Measurements from ENCODE around the gene IFI44.

Gene IFI44

DNA sequence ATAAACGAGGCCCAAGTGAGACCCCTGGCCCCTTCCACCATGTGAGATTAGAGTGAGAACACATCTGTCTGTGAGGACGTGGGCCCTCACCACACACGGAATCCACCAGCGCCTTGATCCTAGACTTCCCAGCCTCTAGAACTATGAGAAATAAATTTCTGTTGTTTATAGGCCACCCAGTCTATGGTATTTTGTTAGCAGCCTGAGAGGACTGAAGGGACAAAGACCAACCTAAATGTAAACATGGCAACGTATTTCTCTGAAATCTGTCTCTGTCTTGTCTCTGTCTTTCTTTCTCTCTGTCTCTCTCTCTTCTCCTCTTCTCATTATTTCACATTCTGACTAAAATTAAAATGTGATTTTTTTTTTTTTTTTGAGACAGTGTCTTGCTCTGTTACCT lies 45.0 kb upstream of the IFI44 start:
- no peaks in the 10 kb centered on the region for H3K9me3 ChIP-seq (ENCODE audit: control insufficient read depth, insufficient read depth, low read depth, low read length)
- no peak overlapping the region for H3K4me3 ChIP-seq (ENCODE audit: low read depth, low read length)
- ChIA-PET CTCF (interaction anchor here (0.6 to 0.7 kb wide), 2 partner anchors 137 to 294 kb away, joined by 5 to 10 read pairs; no protein-coding TSS in a partner anchor), POLR2A (no interaction called here)
- no peaks in the 10 kb centered on the region for H3K4me1 ChIP-seq (ENCODE audit: control insufficient read depth, insufficient read depth, low read length)
- no peak overlapping the region for H3K27ac ChIP-seq (ENCODE audit: extremely low read depth, low read depth, low read length)
- TF ChIP-seq ZNF335 (tag by site-specific recombination; conservative IDR thresholded peaks at IDR 0.05) = no peak
- TF ChIP-seq MZF1 (tag by site-specific recombination; IDR thresholded peaks at IDR 0.05; ENCODE audit: borderline replicate concordance) = no peak
- TF ChIP-seq GLIS1 (tag by site-specific recombination; IDR thresholded peaks at IDR 0.05) = no peak
- TF ChIP-seq PRDM2 (tag by site-specific recombination; IDR thresholded peaks at IDR 0.05; ENCODE audit: borderline replicate concordance) = no peak
- H3K36me3 ChIP-seq (ENCODE audit: control insufficient read depth in 2 of 2, insufficient read depth in 1 of 2, low read length in 2 of 2) = no peaks in the 10 kb centered on the region

GRCh38 chr1:78606274-78606673 lies 43.4 kb upstream of the IFI44 start:
- H3K4me3 ChIP-seq (ENCODE audit: low read depth, low read length) = no peak overlapping the region
- H3K27ac ChIP-seq (ENCODE audit: extremely low read depth, low read depth, low read length) = no peak overlapping the region
- TF ChIP-seq MZF1 (tag by site-specific recombination; IDR thresholded peaks at IDR 0.05; ENCODE audit: borderline replicate concordance) (no peak), ZNF416 (tag by site-specific recombination; IDR thresholded peaks at IDR 0.05) (no peak), ZNF433 (tag by site-specific recombination; IDR thresholded peaks at IDR 0.05; ENCODE audit: low read depth) (no peak), ZNF623 (tag by site-specific recombination; IDR thresholded peaks at IDR 0.05) (no peak), ZNF423 (tag by site-specific recombination; IDR thresholded peaks at IDR 0.05) (no peak), ZNF248 (tag by site-specific recombination; IDR thresholded peaks at IDR 0.05) (no peak)
- ChIA-PET CTCF (interaction anchor here (0.6 to 4.1 kb wide), 4 partner anchors 11 to 475 kb away, joined by 5 to 50 read pairs (median 19); no protein-coding TSS in a partner anchor), POLR2A (no interaction called here)
- no peaks in the 10 kb centered on the region for H3K4me1 ChIP-seq (ENCODE audit: control insufficient read depth, insufficient read depth, low read length)
- H3K9me3 ChIP-seq (ENCODE audit: control insufficient read depth, insufficient read depth, low read depth, low read length) = no peaks in the 10 kb centered on the region
- no peaks in the 10 kb centered on the region for H3K36me3 ChIP-seq (ENCODE audit: control insufficient read depth in 2 of 2, insufficient read depth in 1 of 2, low read length in 2 of 2)

GRCh38 chr1:78607334-78607927 lies 42.2 kb upstream of the IFI44 start:
- POLR2A ChIA-PET = no interaction called here
- H3K36me3 ChIP-seq (ENCODE audit: control insufficient read depth in 2 of 2, insufficient read depth in 1 of 2, low read length in 2 of 2) = no peaks in the 10 kb centered on the region
- H3K4me3 ChIP-seq (ENCODE audit: low read depth, low read length) = no peak overlapping the region
- H3K4me1 ChIP-seq (ENCODE audit: control insufficient read depth, insufficient read depth, low read length) = no peaks in the 10 kb centered on the region
- H3K27ac ChIP-seq (ENCODE audit: extremely low read depth, low read depth, low read length) = no peak overlapping the region
- no peaks in the 10 kb centered on the region for H3K9me3 ChIP-seq (ENCODE audit: control insufficient read depth, insufficient read depth, low read depth, low read length)
- CTCF ChIA-PET = interaction anchor here (0.6 to 4.1 kb wide), 10 partner anchors 10 to 1179 kb away, joined by 3 to 50 read pairs (median 4); no protein-coding TSS in a partner anchor
- TF ChIP-seq ZNF629 (tag by site-specific recombination; IDR thresholded peaks at IDR 0.05) (no peak), ZNF48 (tag by site-specific recombination; IDR thresholded peaks at IDR 0.05) (no peak), HOXC10 (CRISPR knock-in tag; IDR thresholded peaks at IDR 0.05) (no peak), CTCF (tag by site-specific recombination; IDR thresholded peaks at IDR 0.05) (peak; percentile 14; the same call in 1 of the 2 replicates), ZNF654 (tag by site-specific recombination; IDR thresholded peaks at IDR 0.05; ENCODE audit: low read depth) (peak; percentile 58)
- TF ChIP-seq, protein P1, sequence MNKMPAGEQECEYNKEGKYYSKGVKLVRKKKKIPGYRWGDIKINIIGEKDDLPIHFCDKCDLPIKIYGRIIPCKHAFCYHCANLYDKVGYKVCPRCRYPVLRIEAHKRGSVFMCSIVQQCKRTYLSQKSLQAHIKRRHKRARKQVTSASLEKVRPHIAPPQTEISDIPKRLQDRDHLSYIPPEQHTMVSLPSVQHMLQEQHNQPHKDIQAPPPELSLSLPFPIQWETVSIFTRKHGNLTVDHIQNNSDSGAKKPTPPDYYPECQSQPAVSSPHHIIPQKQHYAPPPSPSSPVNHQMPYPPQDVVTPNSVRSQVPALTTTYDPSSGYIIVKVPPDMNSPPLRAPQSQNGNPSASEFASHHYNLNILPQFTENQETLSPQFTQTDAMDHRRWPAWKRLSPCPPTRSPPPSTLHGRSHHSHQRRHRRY (tag by site-specific recombination; IDR thresholded peaks at IDR 0.05) = no peak
- TF ChIP-seq, protein P2, sequence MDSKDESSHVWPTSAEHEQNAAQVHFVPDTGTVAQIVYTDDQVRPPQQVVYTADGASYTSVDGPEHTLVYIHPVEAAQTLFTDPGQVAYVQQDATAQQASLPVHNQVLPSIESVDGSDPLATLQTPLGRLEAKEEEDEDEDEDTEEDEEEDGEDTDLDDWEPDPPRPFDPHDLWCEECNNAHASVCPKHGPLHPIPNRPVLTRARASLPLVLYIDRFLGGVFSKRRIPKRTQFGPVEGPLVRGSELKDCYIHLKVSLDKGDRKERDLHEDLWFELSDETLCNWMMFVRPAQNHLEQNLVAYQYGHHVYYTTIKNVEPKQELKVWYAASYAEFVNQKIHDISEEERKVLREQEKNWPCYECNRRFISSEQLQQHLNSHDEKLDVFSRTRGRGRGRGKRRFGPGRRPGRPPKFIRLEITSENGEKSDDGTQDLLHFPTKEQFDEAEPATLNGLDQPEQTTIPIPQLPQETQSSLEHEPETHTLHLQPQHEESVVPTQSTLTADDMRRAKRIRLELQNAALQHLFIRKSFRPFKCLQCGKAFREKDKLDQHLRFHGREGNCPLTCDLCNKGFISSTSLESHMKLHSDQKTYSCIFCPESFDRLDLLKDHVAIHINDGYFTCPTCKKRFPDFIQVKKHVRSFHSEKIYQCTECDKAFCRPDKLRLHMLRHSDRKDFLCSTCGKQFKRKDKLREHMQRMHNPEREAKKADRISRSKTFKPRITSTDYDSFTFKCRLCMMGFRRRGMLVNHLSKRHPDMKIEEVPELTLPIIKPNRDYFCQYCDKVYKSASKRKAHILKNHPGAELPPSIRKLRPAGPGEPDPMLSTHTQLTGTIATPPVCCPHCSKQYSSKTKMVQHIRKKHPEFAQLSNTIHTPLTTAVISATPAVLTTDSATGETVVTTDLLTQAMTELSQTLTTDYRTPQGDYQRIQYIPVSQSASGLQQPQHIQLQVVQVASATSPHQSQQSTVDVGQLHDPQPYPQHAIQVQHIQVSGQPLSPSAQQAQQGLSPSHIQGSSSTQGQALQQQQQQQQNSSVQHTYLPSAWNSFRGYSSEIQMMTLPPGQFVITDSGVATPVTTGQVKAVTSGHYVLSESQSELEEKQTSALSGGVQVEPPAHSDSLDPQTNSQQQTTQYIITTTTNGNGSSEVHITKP (tag by site-specific recombination; IDR thresholded peaks at IDR 0.05) = no peak
- TF ChIP-seq, protein P3, sequence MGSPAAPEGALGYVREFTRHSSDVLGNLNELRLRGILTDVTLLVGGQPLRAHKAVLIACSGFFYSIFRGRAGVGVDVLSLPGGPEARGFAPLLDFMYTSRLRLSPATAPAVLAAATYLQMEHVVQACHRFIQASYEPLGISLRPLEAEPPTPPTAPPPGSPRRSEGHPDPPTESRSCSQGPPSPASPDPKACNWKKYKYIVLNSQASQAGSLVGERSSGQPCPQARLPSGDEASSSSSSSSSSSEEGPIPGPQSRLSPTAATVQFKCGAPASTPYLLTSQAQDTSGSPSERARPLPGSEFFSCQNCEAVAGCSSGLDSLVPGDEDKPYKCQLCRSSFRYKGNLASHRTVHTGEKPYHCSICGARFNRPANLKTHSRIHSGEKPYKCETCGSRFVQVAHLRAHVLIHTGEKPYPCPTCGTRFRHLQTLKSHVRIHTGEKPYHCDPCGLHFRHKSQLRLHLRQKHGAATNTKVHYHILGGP (tag by site-specific recombination; IDR thresholded peaks at IDR 0.05) = no peak

All from HEK293 (cell line).